ENCODE data around the gene PTAFR. TPM values are rescaled to one million over a fixed set of nuclear protein-coding genes. Genes with fewer than 3 reads are reported as not detected.

The PTAFR gene
- total and polyA plus RNA-seq, 2 of the 4 experiments (the other 2 are of a cell fraction): 0.17 to 0.18 TPM

DNA sequence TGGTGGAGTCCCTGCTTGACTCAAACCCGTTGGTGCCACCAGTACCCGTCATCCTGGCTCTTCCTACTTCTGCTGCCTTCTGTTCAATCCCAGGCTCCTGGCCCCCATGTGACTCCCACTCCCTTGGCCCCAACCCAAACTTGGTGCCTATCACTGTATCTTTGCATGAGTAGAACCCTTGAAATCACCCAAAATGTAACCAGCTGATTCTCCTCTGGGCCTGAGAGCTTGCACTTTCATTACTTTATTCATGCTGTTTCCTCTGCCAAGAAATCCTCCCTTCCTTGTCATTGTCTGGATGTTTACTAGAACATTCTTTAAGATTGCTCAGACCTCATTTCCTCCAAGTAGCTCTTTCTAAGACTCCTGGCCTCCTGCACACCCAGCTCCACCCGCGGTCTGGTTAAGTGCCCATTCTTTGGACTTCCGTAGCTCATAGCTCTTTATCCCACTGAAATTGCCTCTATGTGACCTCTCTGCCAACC, 15.7 kb downstream of the PTAFR start:
- no peak overlapping the region for H3K9ac ChIP-seq (ENCODE audit: low read depth, low read length)
- no peak for TF ChIP-seq NFE2L2 (IDR thresholded peaks at IDR 0.05; ENCODE audit: low read depth, low read length)
- TF ChIP-seq RAD21 (IDR thresholded peaks at IDR 0.05; ENCODE audit: low read length): no peak
- no peak for TF ChIP-seq SMC3 (IDR thresholded peaks at IDR 0.05; ENCODE audit: low read depth, low read length)
- TF ChIP-seq RFX5 (IDR thresholded peaks at IDR 0.05; ENCODE audit: low read depth, low read length): no peak
- TF ChIP-seq CEBPB (IDR thresholded peaks at IDR 0.05; ENCODE audit: low read depth, low read length): 0 out of 2 replicates have a peak, but pooled peaks have one; percentile 6
- TF ChIP-seq, protein P1, sequence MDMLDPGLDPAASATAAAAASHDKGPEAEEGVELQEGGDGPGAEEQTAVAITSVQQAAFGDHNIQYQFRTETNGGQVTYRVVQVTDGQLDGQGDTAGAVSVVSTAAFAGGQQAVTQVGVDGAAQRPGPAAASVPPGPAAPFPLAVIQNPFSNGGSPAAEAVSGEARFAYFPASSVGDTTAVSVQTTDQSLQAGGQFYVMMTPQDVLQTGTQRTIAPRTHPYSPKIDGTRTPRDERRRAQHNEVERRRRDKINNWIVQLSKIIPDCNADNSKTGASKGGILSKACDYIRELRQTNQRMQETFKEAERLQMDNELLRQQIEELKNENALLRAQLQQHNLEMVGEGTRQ (IDR thresholded peaks at IDR 0.05; ENCODE audit: low read depth, low read length): 0 out of 2 replicates have a peak, but pooled peaks have one; percentile 32
- peak overlapping the region; percentile 85 for H4K5ac ChIP-seq (ENCODE audit: low read depth, low read length)
- peaks cover 21% of the 10 kb centered on the region for H3K9me1 ChIP-seq (ENCODE audit: insufficient read depth, low read length)
- H2AK5ac ChIP-seq (ENCODE audit: low read depth, low read length): peak overlapping the region; percentile 80; the same call in 1 of the 2 replicates
- peak overlapping the region; percentile 92 for H3K27ac ChIP-seq (ENCODE audit: insufficient read depth, low read length)
- peak overlapping the region; percentile 91 for H3K14ac ChIP-seq (replicated peaks; ENCODE audit: low read depth, low read length)
- ATAC-seq (ENCODE audit: low read depth): peak; percentile 71
- peak overlapping the region; percentile 70 for H2BK5ac ChIP-seq (ENCODE audit: low read depth, low read length, poor library complexity, severe bottlenecking)
- peak overlapping the region; percentile 93 for H3K4ac ChIP-seq (ENCODE audit: low read depth, low read length)
- in situ Hi-C loops (cut with MboI; ENCODE audit: low sequenced_read_pairs) (no loop called here), dilution Hi-C loops (cut with HindIII; ENCODE audit: low sequenced_read_pairs, unreplicated experiment) (no loop called here), intact Hi-C loops (cut with micrococcal nuclease) (loop anchor here (5.0 kb wide), 1 partner anchor 64 kb away; no protein-coding TSS in a partner anchor)
- ChIA-PET POLR2A (ENCODE audit: unreplicated experiment) (interaction anchor here (0.9 kb wide), 1 partner anchor 12 kb away, joined by 13 read pairs; no protein-coding TSS in a partner anchor), CTCF (interaction anchor here (1.0 kb wide), 1 partner anchor 49 kb away, joined by 4 read pairs; no protein-coding TSS in a partner anchor)
- H2AFZ ChIP-seq (replicated peaks; ENCODE audit: low read length, poor library complexity): peak overlapping the region; percentile 83
- peak; percentile 90 for DNase-seq
- peak overlapping the region; percentile 87 for H4K91ac ChIP-seq (ENCODE audit: insufficient read depth, low read depth, low read length)
- no TSS peak for BruUV-seq (replicated peaks)
- peak overlapping the region; percentile 71; the same call in 1 of the 2 replicates for H3K56ac ChIP-seq (ENCODE audit: extremely low read depth, insufficient read depth, low read length)
- H2AK9ac ChIP-seq (replicated peaks; ENCODE audit: low read depth, low read length, poor library complexity): peak overlapping the region; percentile 90
- H3K23ac ChIP-seq (ENCODE audit: low read depth, low read length): peak overlapping the region; percentile 54; the same call in 1 of the 2 replicates
- no peaks in the 10 kb centered on the region for H3K36me3 ChIP-seq (ENCODE audit: control insufficient read depth, insufficient read depth, low read length)
- no peaks in the 10 kb centered on the region for H3K27me3 ChIP-seq (ENCODE audit: control insufficient read depth, insufficient read depth, low read length)
- H3K4me1 ChIP-seq (ENCODE audit: control insufficient read depth, insufficient read depth, low read length): peaks cover 25% of the 10 kb centered on the region
- peak overlapping the region; percentile 68 for H2BK20ac ChIP-seq (ENCODE audit: low read depth, low read length)
- H3K18ac ChIP-seq (ENCODE audit: low read depth, low read length): peak overlapping the region; percentile 78
- H3K79me1 ChIP-seq (ENCODE audit: low read depth in 1 of 2, low read length in 2 of 2): no peaks in the 10 kb centered on the region
- H2BK15ac ChIP-seq (ENCODE audit: low read depth, low read length): peak overlapping the region; percentile 79; the same call in 2 of the 3 replicates
- no peaks in the 10 kb centered on the region for H4K20me1 ChIP-seq (ENCODE audit: insufficient read depth, low read length)
- H4K8ac ChIP-seq (ENCODE audit: low read depth in 2 of 2, low read length in 2 of 2): peak overlapping the region; percentile 17 to 93; a peak in 3 of 4 replicates
- 100% methylated on average over 2 of the region's 5 CpGs; no CpG with 5 or more reads in 1 of the 2 experiments for WGBS, 2 experiments (ENCODE audit: extremely low coverage in 2 of 2, insufficient read length in 1 of 2)
- H2BK120ac ChIP-seq (ENCODE audit: low read depth, low read length): peak overlapping the region; percentile 93
- H3K9me3 ChIP-seq (ENCODE audit: control insufficient read depth, insufficient read depth, low read length): no peaks in the 10 kb centered on the region
- 0 out of 2 replicates have a peak overlapping the region, but pooled peaks have one; percentile 23 for H3K4me2 ChIP-seq (ENCODE audit: low read depth, low read length)
- H3K4me3 ChIP-seq (ENCODE audit: insufficient read depth, low read depth, low read length): no peak overlapping the region
